Duodenal mucosa (tissue), 2 donors: ENCODE results near the gene COMP.
"Not testable (repeated sequence)": the region's sequence is repeated elsewhere in the genome, so short reads cannot be mapped to it uniquely, and the experiment has no call there.

Experiments used
- H3K27ac ChIP-seq: one replicate; pipeline ENCODE4 v1.7.0; 2013; ENCODE audit warnings: low read depth, low read length
- H3K27me3 ChIP-seq, 2 donors: one replicate each; pipeline ENCODE4 v1.7.0; 2013; ENCODE audit warnings: low read length in 2 of 2, control low read depth in 1 of 2; ENCODE audit not compliant: insufficient read depth in 2 of 2, control insufficient read depth in 1 of 2
- H3K36me3 ChIP-seq, 2 donors: one replicate each; pipeline ENCODE4 v1.7.0; 2013; ENCODE audit warnings: low read length in 2 of 2, control low read depth in 1 of 2; ENCODE audit not compliant: insufficient read depth in 2 of 2, control insufficient read depth in 1 of 2
- H3K4me1 ChIP-seq, 2 donors: one replicate each; pipeline ENCODE4 v1.7.0; 2013; ENCODE audit warnings: low read length in 2 of 2, control low read depth in 1 of 2; ENCODE audit not compliant: insufficient read depth in 2 of 2, control insufficient read depth in 1 of 2
- H3K4me3 ChIP-seq, 2 donors: one replicate each; pipeline ENCODE4 v1.7.0; 2013; ENCODE audit warnings: low read length in 2 of 2, low read depth in 1 of 2
- H3K9ac ChIP-seq, 2 donors: one replicate each; pipeline ENCODE4 v1.7.0; 2013; ENCODE audit warnings: low read length in 2 of 2, low read depth in 1 of 2
- H3K9me3 ChIP-seq, 2 donors: one replicate each; pipeline ENCODE4 v1.7.0; 2013; ENCODE audit warnings: low read length in 2 of 2, control low read depth in 1 of 2; ENCODE audit not compliant: control insufficient read depth in 1 of 2

Gene COMP

GRCh38 chr19:18830488-18830887, 39.4 kb upstream of the COMP start:
- H3K27ac ChIP-seq = no peak overlapping the region
- H3K4me3 ChIP-seq = no peak overlapping the region
- no peaks in the 10 kb centered on the region for H3K27me3 ChIP-seq
- no peak overlapping the region for H3K9ac ChIP-seq
- H3K36me3 ChIP-seq = peaks cover 0 to 8% of the 10 kb centered on the region in 2 donors
- H3K4me1 ChIP-seq = peaks cover 15 to 25% of the 10 kb centered on the region in 2 donors
- peaks cover 0 to 6% of the 10 kb centered on the region in 2 donors for H3K9me3 ChIP-seq

GRCh38 chr19:18828786-18829185, 37.7 kb upstream of the COMP start:
- Histone ChIP-seq H3K9me3 (peaks cover 0 to 6% of the 10 kb centered on the region in 2 donors), H3K4me1 (peaks cover 2 to 11% of the 10 kb centered on the region in 2 donors), H3K27me3 (no peaks in the 10 kb centered on the region), H3K4me3 (no peak overlapping the region), H3K27ac (no peak overlapping the region), H3K36me3 (no peaks in the 10 kb centered on the region), H3K9ac (no peak overlapping the region)

GRCh38 chr19:18817574-18817973, 26.5 kb upstream of the COMP start:
- Histone ChIP-seq H3K9me3 (no peaks in the 10 kb centered on the region), H3K27me3 (no peaks in the 10 kb centered on the region), H3K27ac (no peak overlapping the region), H3K4me3 (no peak overlapping the region), H3K9ac (no peak overlapping the region), H3K36me3 (no peaks in the 10 kb centered on the region), H3K4me1 (no peaks in the 10 kb centered on the region)

- not testable (repeated sequence) for H3K9ac ChIP-seq, H3K4me1 ChIP-seq, H3K27me3 ChIP-seq, H3K36me3 ChIP-seq, H3K4me3 ChIP-seq, H3K27ac ChIP-seq, H3K9me3 ChIP-seq
Observed at GRCh38 chr19:18816645-18817044, 25.5 kb upstream of the COMP start.

GRCh38 chr19:18815673-18816072, 24.6 kb upstream of the COMP start:
- Histone ChIP-seq H3K27ac (no peak overlapping the region), H3K9me3 (no peaks in the 10 kb centered on the region), H3K9ac (no peak overlapping the region), H3K4me3 (no peak overlapping the region), H3K4me1 (no peaks in the 10 kb centered on the region), H3K27me3 (no peaks in the 10 kb centered on the region), H3K36me3 (no peaks in the 10 kb centered on the region)

GRCh38 chr19:18814063-18814462, 23.0 kb upstream of the COMP start:
- Histone ChIP-seq H3K4me3 (no peak overlapping the region), H3K27ac (no peak overlapping the region), H3K4me1 (no peaks in the 10 kb centered on the region), H3K36me3 (no peaks in the 10 kb centered on the region), H3K9me3 (no peaks in the 10 kb centered on the region), H3K27me3 (no peaks in the 10 kb centered on the region), H3K9ac (no peak overlapping the region)

- not testable (repeated sequence) for H3K4me1 ChIP-seq, H3K4me3 ChIP-seq, H3K36me3 ChIP-seq, H3K27ac ChIP-seq, H3K9me3 ChIP-seq, H3K9ac ChIP-seq, H3K27me3 ChIP-seq
Observed at GRCh38 chr19:18811638-18812037, 20.5 kb upstream of the COMP start.

- Histone ChIP-seq H3K9ac (no peak overlapping the region), H3K27ac (no peak overlapping the region), H3K4me3 (no peak overlapping the region), H3K4me1 (no peaks in the 10 kb centered on the region), H3K27me3 (no peaks in the 10 kb centered on the region), H3K9me3 (no peaks in the 10 kb centered on the region), H3K36me3 (no peaks in the 10 kb centered on the region)
Observed at GRCh38 chr19:18809149-18809868, 18.2 kb upstream of the COMP start.

- no peak overlapping the region for H3K4me3 ChIP-seq
- H3K9ac ChIP-seq = no peak overlapping the region
- H3K36me3 ChIP-seq = no peaks in the 10 kb centered on the region
- no peaks in the 10 kb centered on the region for H3K27me3 ChIP-seq
- H3K27ac ChIP-seq = no peak overlapping the region
- H3K9me3 ChIP-seq = no peaks in the 10 kb centered on the region
- H3K4me1 ChIP-seq = no peaks in the 10 kb centered on the region
Observed at GRCh38 chr19:18807861-18808331, 16.8 kb upstream of the COMP start.

- Histone ChIP-seq H3K27ac (no peak overlapping the region), H3K4me1 (no peaks in the 10 kb centered on the region), H3K36me3 (no peaks in the 10 kb centered on the region), H3K9ac (no peak overlapping the region), H3K27me3 (peaks cover 0 to 7% of the 10 kb centered on the region in 2 donors), H3K4me3 (no peak overlapping the region), H3K9me3 (no peaks in the 10 kb centered on the region)
Observed at GRCh38 chr19:18804643-18805042, 13.5 kb upstream of the COMP start.
